Activated CD4-positive, alpha-beta memory T cell treated with anti-CD3 and anti-CD28 coated beads for 36 hours (primary cell): ENCODE measurements around the gene PLA2G2D. TPM values are rescaled to one million over a fixed set of nuclear protein-coding genes. Genes with fewer than 3 reads are reported as not detected.
A peak's percentile ranks its signal among the peaks of the same experiment; 100 is the strongest.

Source experiments
- CTCF ChIA-PET: fragments of 350-600 bp; sonication (Branson Sonifier 250); formaldehyde crosslinking; loops from one replicate; lab custom pipeline; 2021; ENCODE audit warnings: antibody characterized with exemption, inconsistent platforms; lab: Charles Lee
- POLR2A ChIA-PET: fragments of 350-600 bp; sonication (Branson Sonifier 250); formaldehyde crosslinking; loops from one replicate; lab custom pipeline; 2021; ENCODE audit warnings: antibody characterized with exemption; lab: Charles Lee
- DNase-seq: peaks from one replicate; pipeline ENCODE4 v3.0.0-alpha.2; 2020
- H3K27ac Mint-ChIP-seq: one replicate; pipeline ENCODE4 v1.8.0; 2021; ENCODE audit warnings: mixed read lengths
- H3K27me3 Mint-ChIP-seq: one replicate; pipeline ENCODE4 v1.8.0; 2021; ENCODE audit warnings: mixed read lengths
- H3K36me3 Mint-ChIP-seq: one replicate; pipeline ENCODE4 v1.8.0; 2021; ENCODE audit warnings: mixed read lengths
- H3K4me1 Mint-ChIP-seq: one replicate; pipeline ENCODE4 v1.8.0; 2021; ENCODE audit warnings: low read depth, mixed read lengths
- H3K4me3 Mint-ChIP-seq: one replicate; pipeline ENCODE4 v1.8.0; 2021; ENCODE audit warnings: mild to moderate bottlenecking, mixed read lengths
- H3K9me3 Mint-ChIP-seq: one replicate; pipeline ENCODE4 v1.8.0; 2021; ENCODE audit warnings: mixed read lengths
- intact Hi-C: fragments of 100-400 bp; cut with micrococcal nuclease; formaldehyde crosslinking; loops from one replicate; pipeline ENCODE4 v1.15.1; 2023
- total RNA-seq, 2 experiments: library from RNA; stranded (reverse); gene quantifications; one replicate each; pipeline ENCODE4 v1.2.3, GENCODE V29; 2021

The PLA2G2D gene
- total RNA-seq, 2 experiments from 2014 or later, result 0.07 TPM; not detected in 1

DNA sequence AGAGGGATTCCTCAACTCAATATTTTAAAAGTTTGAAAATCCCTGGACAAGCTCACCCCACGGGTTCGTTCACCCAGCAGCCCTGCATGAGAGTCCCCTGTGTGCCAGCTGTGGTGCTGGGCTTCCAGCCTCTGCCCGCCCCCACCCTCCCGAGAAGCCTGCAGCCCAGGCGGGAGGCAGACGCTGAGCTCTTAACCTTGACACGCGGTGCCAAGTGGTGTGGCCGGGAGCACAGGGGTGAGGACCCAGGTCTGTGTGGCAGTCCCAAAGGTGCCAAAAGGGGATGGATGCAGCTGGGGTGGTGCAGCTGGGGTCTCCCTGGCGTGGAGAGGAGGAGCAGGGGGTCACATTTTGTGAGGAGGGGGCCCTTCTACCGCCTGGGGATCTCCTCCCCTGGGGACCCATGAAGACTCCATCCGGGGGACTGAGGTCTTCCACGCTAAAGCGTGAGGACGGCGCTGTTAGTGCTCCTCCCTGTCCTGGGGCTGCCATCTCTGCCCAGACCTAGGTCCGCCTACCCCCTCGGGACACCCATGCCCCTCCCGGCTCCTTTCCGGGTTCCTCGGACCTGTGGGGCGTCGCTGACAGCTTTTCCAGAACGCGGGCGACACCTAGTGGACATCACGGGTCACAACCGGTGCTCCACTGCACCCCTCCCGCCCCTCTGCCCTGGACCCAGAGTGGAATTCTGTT is 32.7 kb upstream of the PLA2G2D start:
- POLR2A ChIA-PET, result no interaction called here
- intact Hi-C loops, result loop anchor here (1.0 to 2.0 kb wide), 3 partner anchors 51 to 234 kb away; no protein-coding TSS in a partner anchor
- Mint-ChIP-seq H3K36me3 (no peaks in the 10 kb centered on the region), H3K27ac (no peak overlapping the region), H3K4me1 (peaks cover 14% of the 10 kb centered on the region), H3K4me3 (peak overlapping the region; percentile 53), H3K27me3 (peaks cover 3% of the 10 kb centered on the region), H3K9me3 (no peaks in the 10 kb centered on the region)
- DNase-seq, result peak; percentile 84
- CTCF ChIA-PET, result interaction anchor here (0.5 to 5.5 kb wide), 29 partner anchors 8 to 341 kb away, joined by 3 to 52 read pairs (median 4); partner anchors contain the start of gene OTUD3

DNA sequence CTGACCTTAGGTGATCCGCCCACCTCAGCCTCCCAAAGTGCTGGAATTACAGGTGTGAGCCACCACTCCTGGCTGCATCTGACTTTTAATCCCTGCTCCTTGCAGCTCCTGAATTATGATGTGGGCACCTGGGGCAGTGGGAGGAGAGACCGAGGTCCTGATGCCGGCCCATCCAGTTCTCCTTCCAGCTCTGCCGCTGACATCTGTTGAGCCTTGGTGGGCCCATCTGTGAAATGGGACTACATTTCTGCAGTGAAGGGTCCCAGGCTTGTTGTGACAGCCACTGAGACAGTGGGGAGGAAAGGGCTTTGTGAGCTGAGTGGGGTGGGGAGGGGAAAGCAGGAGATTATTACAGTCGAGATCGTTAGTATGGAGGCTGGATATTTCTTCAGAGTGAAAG is 31.6 kb upstream of the PLA2G2D start:
- POLR2A ChIA-PET, result no interaction called here
- CTCF ChIA-PET, result interaction anchor here (1.3 to 5.5 kb wide), 8 partner anchors 28 to 269 kb away, joined by 3 to 52 read pairs (median 18); partner anchors contain the start of gene OTUD3
- intact Hi-C loops, result no loop called here

DNA sequence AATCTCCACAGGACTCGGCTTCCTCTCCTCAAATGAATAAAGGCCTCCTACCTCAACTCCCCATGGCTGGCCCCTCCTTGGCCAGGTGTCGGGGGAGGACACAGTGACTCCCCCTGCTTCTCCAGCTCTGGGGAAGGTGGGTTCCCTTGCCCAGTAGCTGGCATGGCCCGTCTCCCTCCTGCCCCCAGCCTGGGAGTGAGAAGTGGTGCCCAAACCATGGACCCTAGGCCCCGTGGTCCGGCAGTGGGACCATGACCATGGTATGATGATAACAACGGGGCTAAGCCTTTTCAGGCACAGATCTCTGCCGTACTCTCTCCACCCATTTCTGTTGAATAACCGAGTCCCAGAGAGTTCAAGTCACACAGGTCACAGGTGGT is 31.0 kb upstream of the PLA2G2D start:
- DNase-seq, result no peak
- Mint-ChIP-seq H3K4me1 (peaks cover 14% of the 10 kb centered on the region), H3K4me3 (no peak overlapping the region), H3K36me3 (no peaks in the 10 kb centered on the region), H3K27ac (no peak overlapping the region), H3K9me3 (no peaks in the 10 kb centered on the region), H3K27me3 (peaks cover 3% of the 10 kb centered on the region)
- CTCF ChIA-PET, result interaction anchor here (2.0 to 5.5 kb wide), 4 partner anchors 45 to 268 kb away, joined by 12 to 52 read pairs (median 34); partner anchors contain the start of gene OTUD3
- intact Hi-C loops, result no loop called here
- POLR2A ChIA-PET, result no interaction called here

More for the DNA sequence above, 31.6 kb upstream of the PLA2G2D start:
- H3K4me3 Mint-ChIP-seq, result no peak overlapping the region
- H3K27me3 Mint-ChIP-seq, result peaks cover 3% of the 10 kb centered on the region
- H3K36me3 Mint-ChIP-seq, result no peaks in the 10 kb centered on the region
- no peak for DNase-seq
- H3K9me3 Mint-ChIP-seq, result no peaks in the 10 kb centered on the region
- no peak overlapping the region for H3K27ac Mint-ChIP-seq
- peaks cover 14% of the 10 kb centered on the region for H3K4me1 Mint-ChIP-seq

DNA sequence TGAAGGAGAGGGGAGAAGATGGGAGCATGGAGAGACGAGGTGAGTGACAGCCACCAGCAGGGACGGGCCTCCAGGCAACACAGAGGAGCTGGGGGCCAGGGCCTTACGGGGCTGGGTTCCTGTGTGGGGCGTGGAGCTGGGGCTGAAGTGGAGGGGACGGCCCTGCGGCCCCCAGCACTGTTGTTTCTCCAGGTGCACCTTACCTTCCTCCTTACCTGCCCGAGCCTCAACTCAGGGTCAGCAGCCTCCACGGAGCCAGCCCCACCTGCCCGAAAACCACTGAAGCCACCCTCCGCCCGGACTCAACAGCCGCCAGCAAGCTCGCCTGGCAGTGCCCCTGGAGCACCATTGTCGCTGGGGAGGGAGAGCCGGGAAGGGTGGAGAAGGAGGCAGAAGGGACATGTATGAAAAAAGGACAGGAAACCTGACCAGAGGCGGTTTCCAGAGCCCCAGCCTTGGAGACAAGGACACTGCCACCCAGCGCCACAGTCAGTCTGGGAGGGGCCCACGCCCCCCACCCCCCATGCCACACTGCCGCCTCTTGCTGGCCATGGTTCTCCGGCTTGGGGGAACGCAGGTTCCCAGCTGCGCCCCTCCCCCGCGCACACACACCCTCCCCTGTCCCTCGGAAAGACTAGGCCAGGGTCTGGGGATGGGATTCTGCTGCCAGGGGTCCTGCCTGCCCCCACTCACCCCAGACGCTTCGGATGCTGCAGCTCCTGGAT is 30.4 kb upstream of the PLA2G2D start:
- ChIA-PET POLR2A (no interaction called here), CTCF (interaction anchor here (5.1 to 5.5 kb wide), 3 partner anchors 45 to 233 kb away, joined by 32 to 52 read pairs (median 37); no protein-coding TSS in a partner anchor)
- no peak overlapping the region for H3K4me3 Mint-ChIP-seq
- no peak overlapping the region for H3K27ac Mint-ChIP-seq
- no peaks in the 10 kb centered on the region for H3K36me3 Mint-ChIP-seq
- no peaks in the 10 kb centered on the region for H3K9me3 Mint-ChIP-seq
- H3K4me1 Mint-ChIP-seq, result peaks cover 12% of the 10 kb centered on the region
- intact Hi-C loops, result no loop called here
- peaks cover 3% of the 10 kb centered on the region for H3K27me3 Mint-ChIP-seq
- no peak for DNase-seq

DNA sequence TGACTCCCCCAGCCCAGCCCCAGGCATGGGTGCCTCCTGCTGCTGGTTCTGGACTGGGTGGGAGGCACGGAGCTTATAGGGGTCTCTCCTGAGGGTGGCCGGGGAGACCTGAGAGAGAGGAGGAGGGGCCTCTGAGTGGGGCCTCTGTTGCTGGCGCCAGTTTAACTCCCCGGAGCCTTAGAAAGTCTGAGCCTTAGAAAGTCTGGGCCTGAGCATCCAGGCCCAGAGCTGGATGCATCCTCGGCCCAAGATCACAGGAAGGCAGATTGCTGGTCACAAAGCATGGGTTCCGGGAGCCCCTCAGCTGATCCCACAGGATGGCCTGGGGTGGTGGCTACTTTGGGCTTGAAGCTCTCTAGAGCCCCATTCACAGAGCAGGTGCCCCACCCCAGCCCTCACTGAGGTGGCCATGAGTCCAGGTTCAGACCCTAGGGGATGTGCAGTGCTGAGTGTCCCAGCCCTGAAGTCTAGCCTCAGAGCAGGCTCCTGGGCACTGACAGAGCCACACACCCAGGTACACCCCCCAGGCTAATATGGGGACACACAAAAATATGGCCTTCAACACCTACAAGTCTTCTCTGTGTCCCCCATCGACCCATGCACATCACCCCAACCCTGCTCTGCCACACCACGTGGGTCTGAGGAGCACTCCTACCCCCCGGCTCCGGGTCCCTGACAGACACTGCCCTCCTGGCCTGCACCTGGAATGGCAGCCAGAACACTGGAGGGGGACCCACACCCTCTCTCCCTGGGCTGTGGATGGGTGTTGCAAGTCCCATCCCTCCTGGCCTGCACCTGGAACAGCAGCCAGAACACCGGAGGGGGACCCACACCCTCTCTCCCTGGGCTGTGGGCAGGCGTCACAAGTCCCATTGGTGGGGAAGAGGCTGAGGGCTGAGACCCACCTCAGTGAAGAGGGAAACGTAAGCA is 29.5 kb upstream of the PLA2G2D start:
- no peak for DNase-seq
- no peaks in the 10 kb centered on the region for H3K9me3 Mint-ChIP-seq
- H3K4me1 Mint-ChIP-seq, result peaks cover 3% of the 10 kb centered on the region
- H3K27me3 Mint-ChIP-seq, result peaks cover 3% of the 10 kb centered on the region
- intact Hi-C loops, result no loop called here
- H3K4me3 Mint-ChIP-seq, result no peak overlapping the region
- ChIA-PET CTCF (interaction anchor here (1.1 to 5.1 kb wide), 2 partner anchors 228 to 231 kb away, joined by 4 to 32 read pairs; no protein-coding TSS in a partner anchor), POLR2A (no interaction called here)
- no peaks in the 10 kb centered on the region for H3K36me3 Mint-ChIP-seq
- H3K27ac Mint-ChIP-seq, result no peak overlapping the region

DNA sequence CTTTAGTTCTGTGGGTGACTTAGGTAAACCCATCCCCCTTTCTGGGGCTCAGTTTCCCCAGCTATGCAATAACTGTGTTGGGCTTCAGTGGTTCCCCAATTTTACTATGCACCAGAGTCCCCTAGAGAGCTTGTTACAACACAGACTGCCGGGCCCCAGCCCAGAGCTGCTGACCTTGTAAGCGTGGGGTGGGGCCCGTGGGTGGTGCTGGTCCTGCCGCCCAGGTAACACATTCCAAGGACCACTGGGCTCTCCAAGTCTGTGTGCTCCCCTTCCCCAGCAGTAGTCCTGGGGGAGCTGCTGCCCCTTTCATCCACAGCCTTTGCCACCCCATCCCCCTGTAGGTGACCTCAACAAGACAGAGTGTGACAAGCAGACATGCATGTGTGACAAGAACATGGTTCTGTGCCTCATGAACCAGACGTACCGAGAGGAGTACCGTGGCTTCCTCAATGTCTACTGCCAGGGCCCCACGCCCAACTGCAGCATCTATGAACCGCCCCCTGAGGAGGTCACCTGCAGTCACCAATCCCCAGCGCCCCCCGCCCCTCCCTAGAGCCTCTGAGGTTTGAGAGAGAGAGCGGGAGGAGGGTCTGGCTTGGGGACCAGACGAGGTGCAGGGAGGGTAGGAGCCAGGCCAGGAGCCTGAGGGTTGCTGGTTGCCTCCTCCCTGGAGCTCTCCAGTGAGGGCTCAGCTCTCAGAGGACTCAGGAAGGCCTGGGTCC is 28.7 kb upstream of the PLA2G2D start:
- intact Hi-C loops, result no loop called here
- no peaks in the 10 kb centered on the region for H3K36me3 Mint-ChIP-seq
- no peak overlapping the region for H3K4me3 Mint-ChIP-seq
- DNase-seq, result no peak
- no peak overlapping the region for H3K27ac Mint-ChIP-seq
- ChIA-PET POLR2A (no interaction called here), CTCF (interaction anchor here (1.1 kb wide), 1 partner anchor 230 kb away, joined by 4 read pairs; no protein-coding TSS in a partner anchor)
- peaks cover 2% of the 10 kb centered on the region for H3K4me1 Mint-ChIP-seq
- H3K27me3 Mint-ChIP-seq, result peaks cover 3% of the 10 kb centered on the region
- no peaks in the 10 kb centered on the region for H3K9me3 Mint-ChIP-seq

DNA sequence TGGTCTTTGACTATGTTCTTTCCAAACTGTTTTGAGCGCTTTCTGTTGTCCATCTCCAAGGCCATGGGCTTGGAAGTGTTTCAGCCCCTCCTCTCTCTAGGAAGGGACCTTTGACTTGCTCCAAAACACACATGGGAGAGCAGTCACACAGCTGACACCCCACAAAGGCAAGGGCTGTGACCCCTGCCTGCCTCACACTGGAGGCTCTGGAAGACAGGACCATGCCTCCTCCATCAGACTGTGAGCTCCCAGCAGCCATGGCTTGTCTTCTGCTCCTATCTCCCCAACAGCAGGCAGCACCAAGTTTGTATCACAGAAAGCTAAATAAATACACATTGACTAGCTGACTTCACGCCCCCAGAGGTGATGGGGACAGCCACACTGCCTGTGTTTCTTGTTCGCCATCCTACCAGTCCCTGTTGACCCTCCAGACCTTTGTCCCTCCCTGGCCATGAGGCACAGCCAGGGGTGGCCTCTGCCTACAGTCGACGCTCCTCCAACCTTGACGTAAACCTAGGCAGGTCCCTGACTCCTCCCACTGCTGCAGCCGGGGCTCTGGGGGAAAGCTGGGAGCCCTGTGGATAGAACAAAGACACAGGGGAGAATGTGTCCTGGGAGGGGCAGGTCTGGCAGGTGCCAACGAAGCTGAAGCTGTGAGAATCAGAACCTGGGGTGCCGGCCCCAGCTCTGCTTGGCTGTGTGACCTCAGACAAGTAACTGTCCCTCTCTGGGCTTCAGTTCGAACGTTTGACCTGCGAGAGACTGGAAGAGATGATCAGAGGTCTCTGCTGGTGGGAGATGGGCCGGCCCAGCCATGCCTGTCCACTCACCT is 24.6 kb upstream of the PLA2G2D start:
- Mint-ChIP-seq H3K9me3 (no peaks in the 10 kb centered on the region), H3K4me1 (no peaks in the 10 kb centered on the region), H3K27ac (no peak overlapping the region), H3K36me3 (no peaks in the 10 kb centered on the region), H3K4me3 (no peak overlapping the region), H3K27me3 (no peaks in the 10 kb centered on the region)
- POLR2A ChIA-PET, result no interaction called here
- no peak for DNase-seq
- CTCF ChIA-PET, result interaction anchor here (1.3 kb wide), 1 partner anchor 9 kb away, joined by 5 read pairs; no protein-coding TSS in a partner anchor
- intact Hi-C loops, result no loop called here

DNA sequence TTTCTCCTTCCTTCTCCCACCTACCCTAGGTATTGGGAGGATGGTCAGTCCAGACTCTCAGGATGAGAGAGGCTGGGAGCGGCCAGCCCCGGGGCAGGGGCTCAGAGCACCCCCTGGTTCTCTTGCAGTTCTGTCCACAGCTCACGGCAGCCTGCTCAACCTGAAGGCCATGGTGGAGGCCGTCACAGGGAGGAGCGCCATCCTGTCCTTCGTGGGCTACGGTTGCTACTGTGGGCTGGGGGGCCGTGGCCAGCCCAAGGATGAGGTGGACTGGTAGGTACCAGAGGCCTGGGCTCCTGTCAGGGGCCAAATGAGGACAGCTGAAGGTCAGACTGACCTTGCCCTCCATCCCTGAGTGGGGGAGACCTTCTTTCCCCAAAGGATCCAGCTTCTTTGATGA is 24.0 kb upstream of the PLA2G2D start:
- DNase-seq, result no peak
- intact Hi-C loops, result no loop called here
- Mint-ChIP-seq H3K4me3 (no peak overlapping the region), H3K27me3 (peaks cover 3% of the 10 kb centered on the region), H3K4me1 (no peaks in the 10 kb centered on the region), H3K27ac (no peak overlapping the region), H3K9me3 (no peaks in the 10 kb centered on the region), H3K36me3 (no peaks in the 10 kb centered on the region)
- ChIA-PET POLR2A (no interaction called here), CTCF (interaction anchor here (1.1 to 1.3 kb wide), 2 partner anchors 9 kb away, joined by 3 to 5 read pairs; no protein-coding TSS in a partner anchor)

DNA sequence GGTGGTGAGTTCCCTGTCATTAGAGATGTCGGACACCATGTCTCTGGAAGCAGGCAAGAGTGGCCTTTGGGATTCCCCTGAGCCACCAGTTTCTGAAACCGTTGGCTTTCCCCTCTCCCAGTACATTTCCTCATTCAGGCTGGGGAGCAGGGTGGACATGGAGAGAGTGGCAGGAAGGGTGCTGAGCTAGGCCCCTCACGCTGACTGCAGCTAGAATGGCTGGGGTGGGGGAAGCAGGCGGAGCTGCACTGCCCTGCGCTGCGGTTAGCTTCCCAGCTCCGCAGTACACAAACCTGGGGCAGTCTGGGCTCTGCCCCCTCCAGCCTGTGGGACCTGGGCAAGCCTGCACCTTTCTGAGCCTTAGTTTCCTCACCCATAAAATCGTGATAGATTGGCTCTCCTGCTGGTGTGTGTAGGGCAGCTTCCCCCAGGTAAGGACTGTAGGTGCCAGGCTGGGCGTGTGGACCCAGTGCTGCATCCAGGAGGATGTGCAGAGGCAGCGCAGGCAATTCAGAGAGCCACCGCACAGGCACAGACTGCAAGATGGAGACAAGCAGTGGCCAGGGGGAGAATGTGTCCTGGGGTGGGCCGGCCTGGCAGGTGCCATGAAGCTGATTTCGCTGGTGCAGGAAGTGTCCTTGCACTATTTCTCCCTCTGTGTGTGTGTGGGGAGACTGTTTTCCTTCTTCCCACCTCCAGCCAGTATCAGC is 22.8 kb upstream of the PLA2G2D start:
- ChIA-PET POLR2A (no interaction called here), CTCF (interaction anchor here (1.1 kb wide), 1 partner anchor 10 kb away, joined by 3 read pairs; no protein-coding TSS in a partner anchor)
- Mint-ChIP-seq H3K27me3 (peaks cover 4% of the 10 kb centered on the region), H3K27ac (no peak overlapping the region), H3K4me1 (no peaks in the 10 kb centered on the region), H3K9me3 (no peaks in the 10 kb centered on the region), H3K36me3 (no peaks in the 10 kb centered on the region), H3K4me3 (no peak overlapping the region)
- intact Hi-C loops, result no loop called here
- DNase-seq, result no peak

DNA sequence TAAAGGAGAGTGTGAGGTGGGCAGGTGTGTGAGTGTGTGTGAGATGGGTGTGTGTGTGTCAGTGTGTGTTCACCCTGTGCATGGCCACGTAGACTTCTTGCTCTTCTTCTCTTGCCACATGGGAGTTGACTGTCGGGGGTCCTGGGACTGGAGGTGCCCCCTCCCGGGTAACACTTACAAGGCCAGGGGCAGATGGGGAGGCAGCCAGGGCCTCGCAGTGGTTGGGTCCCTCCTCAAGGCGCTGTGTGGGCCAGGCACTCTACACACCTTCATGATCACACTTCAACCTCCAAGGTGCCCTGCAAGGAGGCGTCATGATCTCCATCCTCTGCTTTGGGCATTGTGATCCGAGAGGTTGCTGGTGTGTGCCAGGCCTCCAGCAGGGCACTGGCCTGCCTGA is 22.1 kb upstream of the PLA2G2D start:
- Mint-ChIP-seq H3K27me3 (peaks cover 4% of the 10 kb centered on the region), H3K27ac (no peak overlapping the region), H3K4me3 (no peak overlapping the region), H3K9me3 (no peaks in the 10 kb centered on the region), H3K36me3 (no peaks in the 10 kb centered on the region), H3K4me1 (no peaks in the 10 kb centered on the region)
- CTCF ChIA-PET, result no interaction called here
- POLR2A ChIA-PET, result no interaction called here
- DNase-seq, result no peak
- intact Hi-C loops, result no loop called here
